Epithelial cell of prostate (primary cell): Measurements from ENCODE around the gene HAO1.
A peak's percentile ranks its signal among the peaks of the same experiment; 100 is the strongest.
"Not testable (repeated sequence)": the region's sequence is repeated elsewhere in the genome, so short reads cannot be mapped to it uniquely, and the experiment has no call there.

Experiments
- DNase-seq: peaks from one replicate; pipeline ENCODE4 v3.0.0-alpha.2; 2011; ENCODE audit warnings: low read depth, low spot score
- H3K27ac ChIP-seq: fragments of 450-650 bp; 2 replicates; pipeline ENCODE4 v1.5.1; 2017; ENCODE audit warnings: mild to moderate bottlenecking

Gene HAO1

GRCh38 chr20:7940341-7940740 lies at the start of gene HAO1:
Gene HAO1, minus strand, starts transcription at chr20:7940458. Its CDS starts 36 bp downstream, at chr20:7940422.
- no peak for DNase-seq
- no peak within 1 kb of the TSS for H3K27ac ChIP-seq

- H3K27ac ChIP-seq = no peak overlapping the region
- no peak for DNase-seq
Measured at GRCh38 chr20:7989379-7989778, 49.1 kb upstream of the HAO1 start.

DNA sequence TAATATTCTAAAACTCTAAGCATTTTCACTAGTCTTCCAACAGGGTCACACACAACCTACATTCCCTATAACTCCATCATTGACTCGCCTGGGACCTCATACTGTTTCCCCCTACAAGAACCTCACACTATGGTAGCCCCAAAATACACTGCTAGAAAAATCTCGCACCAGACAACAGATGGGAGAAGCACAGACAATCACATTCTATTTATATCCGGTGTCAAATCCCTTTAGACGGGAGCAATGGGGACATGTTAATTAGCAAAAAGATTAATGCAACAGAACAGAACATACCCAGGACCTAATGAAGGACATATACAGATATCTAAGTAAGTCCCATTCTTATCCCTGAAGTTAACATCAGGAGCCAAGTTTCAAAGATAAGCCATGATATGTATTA lies 45.7 kb upstream of the HAO1 start:
- DNase-seq = no peak
- no peak overlapping the region for H3K27ac ChIP-seq

- no peak overlapping the region for H3K27ac ChIP-seq
- DNase-seq = no peak
Measured at GRCh38 chr20:7984192-7984591, 43.9 kb upstream of the HAO1 start.

DNA sequence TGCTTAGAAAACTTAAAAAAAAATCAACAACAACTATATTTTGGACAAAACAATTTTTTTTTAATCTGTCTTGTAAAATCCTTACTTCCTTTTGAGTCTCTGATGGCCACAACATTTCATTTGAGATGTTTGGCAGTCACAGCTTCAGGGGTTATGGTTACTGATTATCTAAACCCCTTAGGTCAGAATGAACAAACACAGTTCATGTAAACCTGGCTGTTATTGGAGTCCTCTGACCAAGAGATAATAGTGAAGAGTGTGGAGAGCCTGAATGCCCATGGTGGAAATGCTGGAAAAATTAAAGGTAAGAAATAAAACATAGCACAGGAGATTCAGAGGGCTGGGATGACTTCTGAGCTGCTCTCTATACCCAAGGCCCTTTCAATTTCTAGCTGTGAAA lies 41.1 kb upstream of the HAO1 start:
- DNase-seq = no peak
- H3K27ac ChIP-seq = no peak overlapping the region

DNA sequence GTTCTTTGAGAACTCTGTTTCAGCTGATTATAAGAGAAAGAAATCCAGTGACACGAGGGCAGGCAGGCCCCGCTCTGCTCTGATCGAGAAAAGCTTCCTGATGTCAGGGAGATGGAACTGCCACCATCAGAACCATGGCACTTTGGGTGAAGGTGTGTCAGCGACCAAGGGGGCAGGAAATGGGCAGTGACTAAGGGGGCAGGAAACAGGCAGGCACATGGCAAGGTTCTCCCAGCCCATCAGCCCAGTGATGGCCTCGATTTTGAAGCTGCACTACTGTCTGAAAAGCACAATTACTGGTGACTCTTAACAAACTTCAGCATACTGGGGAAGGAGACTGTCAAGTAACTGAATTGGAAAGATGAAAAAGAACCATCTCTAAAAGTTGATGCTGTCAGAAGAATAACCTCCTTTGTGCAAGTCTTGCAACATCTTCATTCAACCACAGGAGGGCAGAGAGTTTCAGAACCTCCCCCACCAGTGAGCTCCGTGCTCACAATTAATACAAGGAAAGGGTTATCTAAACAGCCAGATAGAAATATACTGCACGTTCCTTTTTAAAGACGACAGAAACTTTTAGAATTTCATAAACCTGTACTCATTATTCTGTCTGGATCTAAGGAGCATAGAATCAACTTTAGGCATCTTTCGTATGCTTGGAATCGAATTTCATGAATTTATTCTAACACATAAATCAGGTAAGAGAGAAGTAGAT lies 40.2 kb upstream of the HAO1 start:
- no peak for DNase-seq

DNA sequence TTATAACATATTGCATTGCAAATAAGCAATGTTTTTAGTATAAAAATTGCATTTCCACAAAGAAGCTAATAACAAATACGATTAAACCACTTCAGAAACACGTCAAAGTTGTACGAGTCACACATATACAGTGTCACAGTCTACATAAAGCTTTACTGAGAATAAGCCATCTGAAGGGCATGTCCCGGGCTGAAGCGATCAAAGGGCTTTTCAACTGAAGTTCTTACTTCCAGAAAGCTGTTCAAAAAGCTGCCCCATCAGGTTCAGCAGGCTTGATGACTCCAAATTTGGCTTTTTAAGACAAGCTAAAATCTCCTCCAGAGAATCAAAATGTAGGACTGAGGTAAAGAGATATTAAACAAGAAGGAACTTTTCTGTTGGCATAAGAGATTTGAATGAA lies 37.5 kb upstream of the HAO1 start:
- no peak overlapping the region for H3K27ac ChIP-seq
- no peak for DNase-seq

More for the DNA sequence above, 40.2 kb upstream of the HAO1 start:
- H3K27ac ChIP-seq = no peak overlapping the region

- H3K27ac ChIP-seq = no peak overlapping the region
- DNase-seq = no peak
Measured at GRCh38 chr20:7975851-7976414, 35.7 kb upstream of the HAO1 start.

- DNase-seq = no peak
- H3K27ac ChIP-seq = no peak overlapping the region
Measured at GRCh38 chr20:7974785-7975435, 34.7 kb upstream of the HAO1 start.

- no peak overlapping the region for H3K27ac ChIP-seq
- DNase-seq = no peak
Measured at GRCh38 chr20:7971536-7972280, 31.4 kb upstream of the HAO1 start.

DNA sequence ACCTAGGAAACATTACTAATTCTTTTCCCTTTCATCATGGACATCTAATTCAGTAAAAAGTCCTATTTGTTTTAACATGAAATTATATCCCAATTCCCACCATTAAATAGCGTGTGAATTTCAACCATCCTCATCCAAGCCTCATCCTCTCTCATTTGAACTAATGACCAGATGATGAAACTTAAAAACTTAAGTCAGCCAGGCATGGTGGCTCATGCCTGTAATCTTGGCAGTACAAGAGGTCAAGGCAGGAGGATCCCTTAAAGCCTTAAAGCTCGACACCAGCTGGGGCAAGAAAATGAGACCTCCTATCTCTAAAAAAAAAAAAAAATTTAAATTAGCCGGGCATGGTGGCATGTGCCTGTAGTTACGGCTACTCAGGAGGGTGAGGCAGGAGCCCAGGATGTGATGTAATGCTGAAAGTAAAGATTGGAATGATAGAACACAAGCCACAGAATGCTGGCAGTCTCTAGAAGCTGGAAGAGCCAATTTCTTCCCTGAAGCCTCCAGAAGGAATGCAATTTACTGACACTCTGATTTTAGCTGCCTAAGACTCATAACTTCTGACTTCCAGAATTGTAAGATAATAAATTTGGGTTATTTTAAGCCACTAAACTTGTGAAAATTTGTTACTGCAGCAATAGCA lies 27.1 kb upstream of the HAO1 start:
- DNase-seq = no peak
- H3K27ac ChIP-seq = peak overlapping the region; percentile 9

DNA sequence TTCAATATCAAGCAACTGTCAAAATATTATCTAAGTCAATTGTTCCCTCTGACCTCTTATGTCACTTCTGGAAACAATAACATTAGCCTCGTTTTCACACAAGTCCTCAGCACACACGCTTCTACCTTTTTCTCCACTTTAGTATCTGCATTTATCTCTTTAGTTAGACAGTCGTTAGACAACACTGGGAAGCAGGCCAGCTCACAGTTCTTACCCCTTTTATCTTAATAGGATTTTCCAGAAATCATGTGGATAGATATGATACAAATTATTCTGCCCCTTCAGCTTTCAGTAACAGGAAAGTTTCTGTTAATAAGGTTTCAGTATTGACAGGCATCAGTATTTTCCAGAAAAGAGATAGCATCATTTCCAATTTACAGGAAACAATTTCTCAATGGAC lies 25.9 kb upstream of the HAO1 start:
- H3K27ac ChIP-seq = no peak overlapping the region
- no peak for DNase-seq

GRCh38 chr20:7959484-7959883 lies 19.2 kb upstream of the HAO1 start:
- no peak for DNase-seq
- H3K27ac ChIP-seq = no peak overlapping the region

GRCh38 chr20:7956561-7956960 lies 16.3 kb upstream of the HAO1 start:
- not testable (repeated sequence) for DNase-seq, H3K27ac ChIP-seq

- no peak overlapping the region for H3K27ac ChIP-seq
- no peak for DNase-seq
Measured at GRCh38 chr20:7950387-7950786, 10.1 kb upstream of the HAO1 start.

DNA sequence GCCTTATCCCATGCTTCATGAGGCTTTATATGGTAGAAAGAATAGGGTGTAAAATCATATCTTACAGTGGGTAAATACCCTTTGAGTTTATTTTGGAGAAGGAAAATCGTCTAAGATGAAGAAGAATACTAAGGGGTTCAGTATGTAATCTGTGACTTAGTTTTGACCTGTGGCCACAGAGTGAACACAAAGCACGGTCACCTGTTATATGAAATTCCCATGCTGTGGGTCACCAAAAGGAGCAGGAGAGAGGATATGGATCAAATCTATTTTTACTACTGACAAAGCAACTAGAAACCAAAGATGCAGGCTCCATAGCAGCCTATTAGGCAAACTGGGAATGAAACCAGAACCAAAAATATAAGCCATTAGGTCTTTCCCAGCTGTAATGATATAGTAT lies 3.6 kb upstream of the HAO1 start:
- no peak for DNase-seq

GRCh38 chr20:7939663-7940062 lies 595 bp downstream of the HAO1 start:
- no peak for DNase-seq
- no peak overlapping the region for H3K27ac ChIP-seq

More for the DNA sequence above, 3.6 kb upstream of the HAO1 start:
- no peak overlapping the region for H3K27ac ChIP-seq

DNA sequence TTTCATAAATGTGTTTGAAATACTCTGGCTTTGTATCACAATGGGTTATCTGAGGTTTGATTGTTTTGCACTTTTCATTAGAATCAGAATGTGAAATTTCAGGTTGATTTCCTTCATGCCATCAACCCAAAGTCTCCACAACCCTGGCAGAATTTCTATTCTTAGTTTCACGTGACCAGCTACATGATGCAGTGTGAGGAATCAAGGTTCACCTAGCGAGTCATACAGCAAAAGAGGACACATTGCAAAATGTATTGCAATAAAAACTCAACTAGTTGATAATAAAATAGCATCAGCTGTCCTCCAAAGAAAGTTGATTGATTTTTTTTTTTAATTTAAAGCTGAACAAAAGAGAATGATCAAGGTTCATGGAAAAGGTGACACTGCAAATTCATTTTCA lies 2.2 kb downstream of the HAO1 start:
- H3K27ac ChIP-seq = no peak overlapping the region
- no peak for DNase-seq

GRCh38 chr20:7937328-7937727 lies 2.9 kb downstream of the HAO1 start:
- no peak overlapping the region for H3K27ac ChIP-seq
- no peak for DNase-seq

GRCh38 chr20:7935027-7935551 lies 5.2 kb downstream of the HAO1 start:
- H3K27ac ChIP-seq = no peak overlapping the region
- no peak for DNase-seq
